Stimulated activated memory B cell treated with anti-CD40 and anti-IgM and Interleukin-4, amounts not matched to agents 10 μg/mL and 1 μg/mL and 100 μg/mL, for 72 hours (primary cell): ENCODE measurements around the gene YWHAH.
A peak's percentile ranks its signal among the peaks of the same experiment; 100 is the strongest.

Experiments used
- ATAC-seq: fragments of 150-1000 bp; cut with Tn5 transposase; 2 replicates; pipeline ENCODE4 v1.10.0; 2021
- H3K27ac Mint-ChIP-seq: one replicate; pipeline ENCODE4 v1.8.0; 2022; ENCODE audit warnings: mild to moderate bottlenecking, mixed read lengths
- H3K27me3 Mint-ChIP-seq: one replicate; pipeline ENCODE4 v1.8.0; 2022; ENCODE audit warnings: mixed read lengths
- H3K36me3 Mint-ChIP-seq: one replicate; pipeline ENCODE4 v1.8.0; 2022; ENCODE audit warnings: mixed read lengths
- H3K4me1 Mint-ChIP-seq: one replicate; pipeline ENCODE4 v1.8.0; 2022; ENCODE audit warnings: mixed read lengths
- H3K4me3 Mint-ChIP-seq: one replicate; pipeline ENCODE4 v1.8.0; 2022; ENCODE audit warnings: mild to moderate bottlenecking, moderate library complexity, mixed read lengths
- H3K9me3 Mint-ChIP-seq: one replicate; pipeline ENCODE4 v1.8.0; 2022; ENCODE audit warnings: mixed read lengths

YWHAH gene

GRCh38 chr22:31952094-31952401 is 7.7 kb downstream of the YWHAH start:
- H3K4me1 Mint-ChIP-seq, result peaks cover 42% of the 10 kb centered on the region
- peaks cover 30% of the 10 kb centered on the region for H3K36me3 Mint-ChIP-seq
- ATAC-seq, result no peak
- H3K27ac Mint-ChIP-seq, result no peak overlapping the region
- no peak overlapping the region for H3K4me3 Mint-ChIP-seq
- no peaks in the 10 kb centered on the region for H3K9me3 Mint-ChIP-seq
- no peaks in the 10 kb centered on the region for H3K27me3 Mint-ChIP-seq

GRCh38 chr22:31952472-31952871 is 8.1 kb downstream of the YWHAH start:
- H3K36me3 Mint-ChIP-seq, result peaks cover 34% of the 10 kb centered on the region
- no peak overlapping the region for H3K27ac Mint-ChIP-seq
- H3K27me3 Mint-ChIP-seq, result no peaks in the 10 kb centered on the region
- no peak overlapping the region for H3K4me3 Mint-ChIP-seq
- peaks cover 38% of the 10 kb centered on the region for H3K4me1 Mint-ChIP-seq
- no peak for ATAC-seq
- H3K9me3 Mint-ChIP-seq, result no peaks in the 10 kb centered on the region

GRCh38 chr22:31953261-31953660 is 8.9 kb downstream of the YWHAH start:
- no peak overlapping the region for H3K27ac Mint-ChIP-seq
- peaks cover 38% of the 10 kb centered on the region for H3K36me3 Mint-ChIP-seq
- H3K4me3 Mint-ChIP-seq, result no peak overlapping the region
- no peaks in the 10 kb centered on the region for H3K27me3 Mint-ChIP-seq
- ATAC-seq, result no peak
- H3K9me3 Mint-ChIP-seq, result no peaks in the 10 kb centered on the region
- peaks cover 36% of the 10 kb centered on the region for H3K4me1 Mint-ChIP-seq

GRCh38 chr22:31954535-31955523 is 10.5 kb downstream of the YWHAH start:
- peaks cover 48% of the 10 kb centered on the region for H3K36me3 Mint-ChIP-seq
- H3K27ac Mint-ChIP-seq, result no peak overlapping the region
- no peaks in the 10 kb centered on the region for H3K9me3 Mint-ChIP-seq
- peaks cover 36% of the 10 kb centered on the region for H3K4me1 Mint-ChIP-seq
- no peak for ATAC-seq
- no peak overlapping the region for H3K4me3 Mint-ChIP-seq
- H3K27me3 Mint-ChIP-seq, result no peaks in the 10 kb centered on the region

- Mint-ChIP-seq H3K4me1 (peaks cover 31% of the 10 kb centered on the region), H3K4me3 (no peak overlapping the region), H3K9me3 (no peaks in the 10 kb centered on the region), H3K27me3 (no peaks in the 10 kb centered on the region), H3K27ac (no peak overlapping the region), H3K36me3 (peaks cover 37% of the 10 kb centered on the region)
- ATAC-seq, result no peak
Measured at GRCh38 chr22:31956360-31956759, 12.0 kb downstream of the YWHAH start.

- H3K27ac Mint-ChIP-seq, result no peak overlapping the region
- H3K36me3 Mint-ChIP-seq, result peaks cover 33% of the 10 kb centered on the region
- no peak for ATAC-seq
- H3K4me1 Mint-ChIP-seq, result peaks cover 21% of the 10 kb centered on the region
- H3K4me3 Mint-ChIP-seq, result no peak overlapping the region
- H3K9me3 Mint-ChIP-seq, result no peaks in the 10 kb centered on the region
- no peaks in the 10 kb centered on the region for H3K27me3 Mint-ChIP-seq
Measured at GRCh38 chr22:31957970-31958594, 13.7 kb downstream of the YWHAH start.

GRCh38 chr22:31958625-31959239 is 14.4 kb downstream of the YWHAH start:
- H3K27ac Mint-ChIP-seq, result no peak overlapping the region
- H3K9me3 Mint-ChIP-seq, result no peaks in the 10 kb centered on the region
- H3K4me3 Mint-ChIP-seq, result no peak overlapping the region
- H3K27me3 Mint-ChIP-seq, result no peaks in the 10 kb centered on the region
- H3K4me1 Mint-ChIP-seq, result peaks cover 14% of the 10 kb centered on the region
- H3K36me3 Mint-ChIP-seq, result peaks cover 33% of the 10 kb centered on the region
- no peak for ATAC-seq

GRCh38 chr22:31960767-31961166 is 16.4 kb downstream of the YWHAH start:
- Mint-ChIP-seq H3K4me1 (no peaks in the 10 kb centered on the region), H3K36me3 (peaks cover 31% of the 10 kb centered on the region), H3K27ac (no peak overlapping the region), H3K27me3 (peaks cover 12% of the 10 kb centered on the region), H3K4me3 (no peak overlapping the region), H3K9me3 (no peaks in the 10 kb centered on the region)
- no peak for ATAC-seq

- no peak overlapping the region for H3K4me3 Mint-ChIP-seq
Measured at GRCh38 chr22:31962387-31963125, 18.2 kb downstream of the YWHAH start.

GRCh38 chr22:31968022-31968421 is 23.7 kb downstream of the YWHAH start:
- H3K4me3 Mint-ChIP-seq, result no peak overlapping the region
- H3K27me3 Mint-ChIP-seq, result peaks cover 14% of the 10 kb centered on the region
- no peak for ATAC-seq
- H3K9me3 Mint-ChIP-seq, result no peaks in the 10 kb centered on the region
- H3K27ac Mint-ChIP-seq, result no peak overlapping the region
- H3K4me1 Mint-ChIP-seq, result peaks cover 21% of the 10 kb centered on the region
- H3K36me3 Mint-ChIP-seq, result no peaks in the 10 kb centered on the region

More at GRCh38 chr22:31962387-31963125, 18.2 kb downstream of the YWHAH start:
- Mint-ChIP-seq H3K27ac (no peak overlapping the region), H3K4me1 (no peaks in the 10 kb centered on the region), H3K27me3 (peaks cover 14% of the 10 kb centered on the region), H3K9me3 (no peaks in the 10 kb centered on the region), H3K36me3 (peaks cover 13% of the 10 kb centered on the region)
- ATAC-seq, result no peak

- Mint-ChIP-seq H3K4me1 (peaks cover 21% of the 10 kb centered on the region), H3K9me3 (no peaks in the 10 kb centered on the region), H3K27ac (peak overlapping the region; percentile 86), H3K36me3 (no peaks in the 10 kb centered on the region), H3K27me3 (peaks cover 11% of the 10 kb centered on the region), H3K4me3 (peak overlapping the region; percentile 78)
- peak; percentile 83 for ATAC-seq
Measured at GRCh38 chr22:31969789-31970489, 25.6 kb downstream of the YWHAH start.

GRCh38 chr22:31970490-31971444 is 26.4 kb downstream of the YWHAH start:
- Mint-ChIP-seq H3K27me3 (peaks cover 3% of the 10 kb centered on the region), H3K4me3 (peak overlapping the region; percentile 78), H3K9me3 (no peaks in the 10 kb centered on the region), H3K4me1 (peaks cover 21% of the 10 kb centered on the region), H3K27ac (peak overlapping the region; percentile 86), H3K36me3 (no peaks in the 10 kb centered on the region)
- ATAC-seq, result peak; percentile 89

- H3K27me3 Mint-ChIP-seq, result no peaks in the 10 kb centered on the region
- H3K4me3 Mint-ChIP-seq, result no peak overlapping the region
- H3K36me3 Mint-ChIP-seq, result no peaks in the 10 kb centered on the region
- ATAC-seq, result no peak
- H3K27ac Mint-ChIP-seq, result no peak overlapping the region
- H3K4me1 Mint-ChIP-seq, result peaks cover 26% of the 10 kb centered on the region
- no peaks in the 10 kb centered on the region for H3K9me3 Mint-ChIP-seq
Measured at GRCh38 chr22:31972180-31972579, 27.8 kb downstream of the YWHAH start.

- no peak overlapping the region for H3K4me3 Mint-ChIP-seq
- no peaks in the 10 kb centered on the region for H3K36me3 Mint-ChIP-seq
- peaks cover 38% of the 10 kb centered on the region for H3K4me1 Mint-ChIP-seq
- no peaks in the 10 kb centered on the region for H3K9me3 Mint-ChIP-seq
- ATAC-seq, result no peak
- no peaks in the 10 kb centered on the region for H3K27me3 Mint-ChIP-seq
- no peak overlapping the region for H3K27ac Mint-ChIP-seq
Measured at GRCh38 chr22:31973739-31974138, 29.4 kb downstream of the YWHAH start.
